ENCODE measurements around the gene TBC1D23. TPM values are rescaled to one million over a fixed set of nuclear protein-coding genes. Genes with fewer than 3 reads are reported as not detected.
"Not testable (repeated sequence)": the region's sequence is repeated elsewhere in the genome, so short reads cannot be mapped to it uniquely, and the experiment has no call there.

The TBC1D23 gene
- polyA plus RNA-seq, 1 of the 3 experiments (the other 2 are of a cell fraction): 6.7 TPM

DNA sequence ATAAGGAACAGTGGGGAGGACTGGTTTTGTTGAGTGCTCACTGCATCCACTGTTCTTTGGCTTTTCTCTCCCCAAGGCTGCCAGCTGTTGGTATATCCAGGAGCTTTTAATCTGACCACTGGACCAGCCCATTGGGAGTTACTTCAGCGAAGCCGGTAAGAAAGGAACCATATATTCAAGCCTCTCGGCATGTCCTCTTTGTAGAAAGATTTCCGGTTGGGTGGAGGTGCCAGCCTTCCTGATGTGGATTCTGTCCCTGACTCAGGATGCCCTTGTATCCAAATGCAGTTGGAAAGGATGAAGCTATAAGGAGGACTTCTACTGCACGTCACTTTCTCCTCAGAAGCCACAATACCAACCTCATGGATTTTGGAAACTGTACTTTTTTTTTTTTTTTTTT lies 87.9 kb downstream of the TBC1D23 start:
- Histone ChIP-seq H3K9ac (no peak overlapping the region), H3K36me3 (replicated peaks in 1 of 2; ENCODE audit: control insufficient read depth in 1 of 2, insufficient read depth in 2 of 2, low read length in 1 of 2) (peaks cover 55 to 57% of the 10 kb centered on the region in 2 experiments), H3K79me2 (ENCODE audit: insufficient read depth) (no peaks in the 10 kb centered on the region), H3K9me2 (no peaks in the 10 kb centered on the region), H3K4me3 (ENCODE audit: low read depth in 2 of 2, low read length in 1 of 2) (no peak overlapping the region), H3K9me3 (no peaks in the 10 kb centered on the region), H2AFZ (ENCODE audit: low read depth) (no peak overlapping the region), H3F3A (replicated peaks; ENCODE audit: insufficient read depth) (no peaks in the 10 kb centered on the region), H4K20me1 (ENCODE audit: insufficient read depth) (no peaks in the 10 kb centered on the region), H3K27me3 (ENCODE audit: insufficient read depth) (no peaks in the 10 kb centered on the region), H3K27ac (ENCODE audit: low read depth in 2 of 2, low read length in 1 of 2) (no peak overlapping the region), H3K4me1 (ENCODE audit: control insufficient read depth in 1 of 2, insufficient read depth in 2 of 2, low read depth in 1 of 2, low read length in 1 of 2) (no peaks in the 10 kb centered on the region), H3K4me2 (no peak overlapping the region)
- DNase-seq: no peak
- no peak for TF ChIP-seq EP300 (IDR thresholded peaks at IDR 0.05; ENCODE audit: borderline replicate concordance in 1 of 2, low read depth in 1 of 2, low read length in 1 of 2)
- TF ChIP-seq, protein P1, sequence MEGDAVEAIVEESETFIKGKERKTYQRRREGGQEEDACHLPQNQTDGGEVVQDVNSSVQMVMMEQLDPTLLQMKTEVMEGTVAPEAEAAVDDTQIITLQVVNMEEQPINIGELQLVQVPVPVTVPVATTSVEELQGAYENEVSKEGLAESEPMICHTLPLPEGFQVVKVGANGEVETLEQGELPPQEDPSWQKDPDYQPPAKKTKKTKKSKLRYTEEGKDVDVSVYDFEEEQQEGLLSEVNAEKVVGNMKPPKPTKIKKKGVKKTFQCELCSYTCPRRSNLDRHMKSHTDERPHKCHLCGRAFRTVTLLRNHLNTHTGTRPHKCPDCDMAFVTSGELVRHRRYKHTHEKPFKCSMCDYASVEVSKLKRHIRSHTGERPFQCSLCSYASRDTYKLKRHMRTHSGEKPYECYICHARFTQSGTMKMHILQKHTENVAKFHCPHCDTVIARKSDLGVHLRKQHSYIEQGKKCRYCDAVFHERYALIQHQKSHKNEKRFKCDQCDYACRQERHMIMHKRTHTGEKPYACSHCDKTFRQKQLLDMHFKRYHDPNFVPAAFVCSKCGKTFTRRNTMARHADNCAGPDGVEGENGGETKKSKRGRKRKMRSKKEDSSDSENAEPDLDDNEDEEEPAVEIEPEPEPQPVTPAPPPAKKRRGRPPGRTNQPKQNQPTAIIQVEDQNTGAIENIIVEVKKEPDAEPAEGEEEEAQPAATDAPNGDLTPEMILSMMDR (IDR thresholded peaks at IDR 0.05): no peak
- no peak for TF ChIP-seq SMC3 (IDR thresholded peaks at IDR 0.05; ENCODE audit: low read depth, low read length)
- TF ChIP-seq GABPA (IDR thresholded peaks at IDR 0.05; ENCODE audit: low read depth): no peak
- no peak for TF ChIP-seq TEAD4 (IDR thresholded peaks at IDR 0.05; ENCODE audit: borderline replicate concordance, insufficient read depth)
- no peak for TF ChIP-seq IRF3 (IDR thresholded peaks at IDR 0.05; ENCODE audit: low read depth, low read length)
- no peak for TF ChIP-seq RCOR1 (IDR thresholded peaks at IDR 0.05; ENCODE audit: low read length)
- no peak for TF ChIP-seq MXI1 (IDR thresholded peaks at IDR 0.05; ENCODE audit: low read depth, low read length)
- no peak for TF ChIP-seq RAD21 (IDR thresholded peaks at IDR 0.05; ENCODE audit: low read length)
- no peak for TF ChIP-seq MEF2A (IDR thresholded peaks at IDR 0.05; ENCODE audit: borderline replicate concordance, low read depth)
- no peak for TF ChIP-seq TAF1 (IDR thresholded peaks at IDR 0.05; ENCODE audit: borderline replicate concordance, low read depth, low read length)
- TF ChIP-seq NRF1 (IDR thresholded peaks at IDR 0.05; ENCODE audit: low read depth, low read length): no peak
- TF ChIP-seq FOSL2 (IDR thresholded peaks at IDR 0.05; ENCODE audit: borderline replicate concordance, low read depth): no peak
- 95% methylated on average over 5 of the region's 5 CpGs for WGBS (ENCODE audit: low lambda C conversion rate)
- ChIA-PET POLR2A (no interaction called here), CTCF (interaction anchor here (1.0 to 1.4 kb wide), 2 partner anchors 13 to 32 kb away, joined by 3 read pairs; no protein-coding TSS in a partner anchor)

- CTCF ChIA-PET; DNase-seq; H3K9me3 ChIP-seq; H3K27ac ChIP-seq (ENCODE audit: low read depth in 2 of 2, low read length in 1 of 2); H3K79me2 ChIP-seq (ENCODE audit: insufficient read depth); H3K4me2 ChIP-seq; H2AFZ ChIP-seq (ENCODE audit: low read depth); H3K9ac ChIP-seq; H3F3A ChIP-seq (replicated peaks; ENCODE audit: insufficient read depth); H3K9me2 ChIP-seq; POLR2A ChIA-PET; H3K4me3 ChIP-seq (ENCODE audit: low read depth in 2 of 2, low read length in 1 of 2); H3K27me3 ChIP-seq (ENCODE audit: insufficient read depth); H4K20me1 ChIP-seq (ENCODE audit: insufficient read depth); H3K4me1 ChIP-seq (ENCODE audit: control insufficient read depth in 1 of 2, insufficient read depth in 2 of 2, low read depth in 1 of 2, low read length in 1 of 2): not testable (repeated sequence)
- H3K36me3 ChIP-seq (replicated peaks in 1 of 2; ENCODE audit: control insufficient read depth in 1 of 2, insufficient read depth in 2 of 2, low read length in 1 of 2): peaks cover 50 to 63% of the 10 kb centered on the region in 2 experiments
- WGBS (ENCODE audit: low lambda C conversion rate): 97% methylated on average over 2 of the region's 2 CpGs
These were observed 91.0 kb downstream of the TBC1D23 start for GRCh38 chr3:100351770-100352169.
